DMS79 treated with DMSO at 0.1 percent for 48 hours (cell line): ENCODE measurements around the gene DHRS1.
"Not testable (repeated sequence)": the region's sequence is repeated elsewhere in the genome, so short reads cannot be mapped to it uniquely, and the experiment has no call there.

Source experiments
- DNase-seq: peaks from one replicate; lab custom pipeline; 2025; lab: John Stamatoyannopoulos, UW

DHRS1 gene

DNA sequence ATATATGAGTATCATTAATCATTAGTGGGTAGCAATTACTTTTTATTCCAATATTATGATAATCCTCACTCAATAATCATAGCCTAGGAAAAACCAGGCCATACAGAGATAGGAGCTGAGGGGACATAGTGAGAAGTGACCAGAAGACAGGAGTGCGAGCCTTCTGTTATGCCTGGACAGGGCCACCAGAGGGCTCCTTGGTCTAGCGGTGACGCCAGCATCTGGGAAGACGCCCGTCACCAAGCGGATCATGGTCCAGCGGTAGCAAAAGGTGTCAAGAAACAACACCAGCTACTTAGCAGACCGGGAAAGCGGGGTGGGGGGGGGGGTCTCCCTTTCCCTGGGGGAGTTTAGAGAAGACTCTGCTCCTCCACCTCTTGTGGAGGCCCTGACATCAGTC, 28.3 kb upstream of the DHRS1 start:
- DNase-seq = not testable (repeated sequence)

DNA sequence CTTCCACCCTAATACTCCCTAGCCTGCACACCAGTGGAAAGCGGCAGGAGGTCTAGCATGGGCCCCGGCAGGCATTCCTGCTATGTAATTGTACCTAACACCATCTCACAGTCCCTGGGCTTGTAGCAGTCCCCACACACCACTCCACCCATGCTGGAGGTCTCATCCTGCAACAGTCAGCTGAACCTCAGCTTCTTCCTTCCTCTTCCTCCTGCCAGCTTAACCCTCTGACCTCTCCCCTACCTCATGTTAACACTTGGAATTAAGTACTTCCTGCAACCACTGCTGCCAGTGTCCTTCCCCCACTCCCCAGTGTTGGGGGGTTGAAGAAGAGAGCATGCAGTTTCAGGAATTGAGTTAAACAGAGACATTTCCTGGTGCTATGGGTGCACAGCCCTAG, 27.7 kb upstream of the DHRS1 start:
- no peak for DNase-seq

DNA sequence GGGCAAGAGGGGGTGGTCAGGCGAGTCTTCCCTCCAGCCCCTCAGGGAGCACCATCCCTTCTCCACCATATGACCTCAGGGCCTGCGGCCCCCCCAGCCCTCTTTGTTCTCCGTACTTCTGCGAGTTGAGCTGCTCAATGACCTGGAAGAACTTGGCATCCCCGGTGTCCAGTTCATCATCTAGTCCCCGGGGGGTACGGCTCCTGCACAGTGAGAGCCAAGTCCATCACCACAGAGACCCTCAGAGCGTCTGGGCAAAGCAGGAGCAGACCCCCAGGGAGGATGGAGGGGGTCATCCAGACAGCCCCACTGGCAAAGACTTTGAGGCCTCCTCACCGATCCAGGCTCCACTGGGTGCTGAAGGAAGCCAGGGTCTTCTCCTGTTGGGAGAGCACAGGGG, 26.4 kb upstream of the DHRS1 start:
- no peak for DNase-seq

DNA sequence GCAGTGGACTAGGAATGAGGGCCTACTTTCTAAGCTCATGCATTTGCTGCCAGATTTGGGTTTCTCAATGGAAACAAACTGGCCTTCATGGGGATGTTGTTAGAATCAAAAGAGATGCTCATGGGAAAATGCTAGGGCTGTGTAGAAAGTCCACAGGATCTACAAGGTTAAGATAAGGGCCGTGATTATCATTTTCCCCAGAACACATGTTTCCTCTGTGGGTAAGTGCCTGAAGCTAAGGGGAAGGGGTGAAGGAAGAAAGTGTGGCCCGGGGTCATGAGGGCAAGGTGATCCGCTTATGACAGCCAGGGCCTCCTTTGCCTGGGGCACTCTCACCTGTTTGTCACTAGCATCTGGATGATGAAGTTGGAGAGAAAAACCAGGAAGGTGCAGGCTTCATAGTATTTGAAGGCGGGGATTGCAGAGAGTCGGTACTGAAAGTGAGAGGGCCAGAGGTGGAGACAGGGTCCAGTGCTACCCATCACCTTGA, 25.5 kb upstream of the DHRS1 start:
- DNase-seq = no peak

DNA sequence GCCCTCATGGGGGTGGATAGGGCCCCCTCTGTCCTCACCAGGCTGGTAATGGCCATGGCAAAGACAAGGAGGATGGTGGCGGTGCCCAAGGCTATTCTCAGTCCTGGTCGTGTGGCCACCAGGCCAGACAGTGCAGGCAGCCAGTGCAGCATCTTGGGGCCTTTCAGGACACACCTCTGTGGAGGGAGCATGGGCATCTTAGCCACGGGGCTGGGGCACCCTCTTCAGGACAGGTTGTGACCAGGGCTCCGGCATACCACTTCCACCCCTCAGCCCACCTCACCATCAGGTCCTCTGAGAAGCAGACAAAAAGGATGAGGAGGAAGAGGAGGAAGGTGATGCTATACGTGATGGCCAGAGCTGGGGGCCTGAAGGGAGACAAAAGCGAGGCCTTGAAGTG, 24.4 kb upstream of the DHRS1 start:
- DNase-seq = no peak

DNA sequence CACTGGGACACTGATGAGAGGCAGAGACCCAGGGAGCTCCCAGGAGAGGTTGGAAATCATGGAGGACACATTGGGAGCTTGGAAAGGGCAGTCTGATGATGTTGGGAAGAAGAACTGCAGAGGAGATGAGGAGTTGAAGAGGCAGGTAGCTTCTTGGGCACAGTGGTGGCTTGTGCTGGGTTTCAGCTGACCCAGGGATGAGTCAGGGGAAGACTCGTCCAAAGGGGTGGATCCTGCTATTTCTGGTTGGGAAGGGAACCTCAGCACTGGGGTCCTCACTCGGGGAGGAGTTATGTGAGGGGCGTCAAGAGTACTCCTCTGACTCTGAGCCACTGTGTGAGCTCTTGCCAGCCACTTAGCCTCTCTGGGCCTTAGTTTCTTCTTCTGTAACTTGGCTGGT, 23.8 kb upstream of the DHRS1 start:
- DNase-seq = no peak

DNA sequence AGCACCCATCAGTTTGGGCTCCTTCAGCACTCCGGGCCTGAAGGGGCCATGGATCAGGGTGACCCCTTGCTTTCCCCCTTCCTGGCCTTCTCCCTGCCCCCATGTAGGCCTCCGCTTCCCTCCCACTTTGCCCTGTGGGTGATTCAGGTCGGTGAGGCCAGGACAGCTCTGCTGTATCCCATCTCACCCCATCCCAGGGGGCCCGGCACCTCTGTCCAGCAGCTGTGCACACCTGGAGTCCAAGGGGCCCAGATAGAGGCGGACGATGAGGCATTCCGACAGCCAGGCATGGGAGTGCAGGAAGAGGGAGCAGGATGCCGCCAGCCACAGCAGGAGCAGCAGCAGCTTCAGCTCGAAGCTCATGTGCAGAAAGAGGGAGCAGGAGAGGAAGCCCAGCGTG, 23.1 kb upstream of the DHRS1 start:
- no peak for DNase-seq

DNA sequence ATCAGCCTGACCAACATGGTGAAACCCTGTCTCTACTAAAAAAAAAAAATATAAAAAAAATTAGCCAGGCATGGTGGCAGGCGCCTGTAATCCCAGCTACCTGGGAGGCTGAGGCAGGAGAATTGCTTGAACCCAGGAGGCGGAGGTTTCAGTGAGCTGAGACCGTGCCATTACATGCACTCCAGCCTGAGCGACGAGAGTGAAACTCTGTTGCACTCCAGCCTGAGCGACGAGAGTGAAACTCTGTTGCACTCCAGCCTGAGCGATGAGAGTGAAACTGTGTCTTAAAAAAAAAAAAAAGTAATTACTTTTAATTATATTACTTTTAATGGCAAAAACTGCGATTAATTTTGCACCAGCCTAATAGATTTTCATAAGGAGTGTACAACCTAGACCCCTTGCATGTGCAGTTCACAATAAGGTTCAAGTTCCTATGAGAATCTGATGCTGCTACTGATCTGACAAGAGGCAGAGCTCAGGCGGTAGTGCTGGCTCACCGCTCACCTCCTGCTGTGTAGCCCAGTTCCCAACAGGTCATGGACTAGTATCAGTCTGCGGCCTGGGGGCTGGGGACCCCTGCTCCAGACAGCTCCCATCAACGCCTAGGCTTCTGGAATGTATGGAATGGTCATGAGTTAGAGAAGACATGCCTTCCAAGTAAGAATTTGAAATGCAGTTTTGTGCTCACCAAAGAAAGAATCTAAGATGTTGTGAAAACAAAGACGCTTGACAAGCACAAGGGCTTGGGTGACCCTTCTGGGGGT, 21.8 kb upstream of the DHRS1 start:
- DNase-seq = no peak

DNA sequence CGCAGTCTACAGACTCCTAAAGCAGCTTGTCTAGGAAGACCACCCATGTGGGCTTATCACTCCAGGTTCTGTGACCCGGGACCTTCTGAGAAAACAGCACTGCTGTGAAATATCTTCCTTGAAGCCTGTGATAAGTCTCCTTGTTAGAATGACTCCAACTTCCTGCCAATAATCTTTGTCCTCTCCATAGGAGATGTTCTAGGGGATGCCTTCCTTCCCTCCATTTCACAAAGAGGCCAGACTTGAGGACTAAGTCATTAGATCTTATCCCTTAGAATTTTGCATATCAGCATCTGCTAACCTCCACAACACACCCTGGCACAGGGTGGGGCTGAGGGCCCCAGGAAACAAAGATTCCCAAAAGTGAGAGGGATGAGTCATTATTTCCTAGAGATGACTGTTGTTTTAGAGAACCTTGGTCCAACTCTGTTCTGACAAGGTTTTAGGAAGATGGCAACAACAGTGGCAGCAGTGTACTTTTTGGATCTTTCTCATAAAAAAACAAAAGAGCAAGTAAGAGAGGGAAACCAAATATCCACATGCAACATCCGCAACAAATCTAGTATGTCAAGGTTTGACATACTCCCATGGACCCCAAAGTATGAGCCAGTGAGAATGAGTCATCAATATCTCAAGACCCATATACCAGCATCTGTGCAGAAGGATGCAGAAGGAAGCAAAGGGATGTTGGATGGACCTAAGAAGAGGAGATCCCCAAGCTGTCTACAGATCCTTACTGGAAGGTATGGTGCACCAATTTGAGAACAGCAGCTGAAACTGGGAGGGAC, 17.8 kb upstream of the DHRS1 start:
- DNase-seq = no peak

DNA sequence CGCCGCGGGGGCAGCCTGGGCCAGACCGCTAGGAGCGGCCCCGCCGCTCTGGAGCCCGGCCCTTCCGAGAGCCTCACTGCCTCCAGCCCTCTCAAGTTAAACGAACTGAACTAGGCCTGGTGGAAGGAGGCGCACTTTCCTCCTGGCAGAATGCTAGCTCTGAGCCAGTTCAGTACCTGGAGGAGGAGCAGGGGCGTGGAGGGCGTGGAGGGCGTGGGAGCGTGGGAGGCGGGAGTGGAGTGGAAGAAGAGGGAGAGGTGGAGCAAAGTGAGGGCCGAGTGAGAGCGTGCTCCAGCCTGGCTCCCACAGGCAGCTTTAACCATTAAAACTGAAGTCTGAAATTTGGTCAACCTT, 17.0 kb upstream of the DHRS1 start:
- no peak for DNase-seq

DNA sequence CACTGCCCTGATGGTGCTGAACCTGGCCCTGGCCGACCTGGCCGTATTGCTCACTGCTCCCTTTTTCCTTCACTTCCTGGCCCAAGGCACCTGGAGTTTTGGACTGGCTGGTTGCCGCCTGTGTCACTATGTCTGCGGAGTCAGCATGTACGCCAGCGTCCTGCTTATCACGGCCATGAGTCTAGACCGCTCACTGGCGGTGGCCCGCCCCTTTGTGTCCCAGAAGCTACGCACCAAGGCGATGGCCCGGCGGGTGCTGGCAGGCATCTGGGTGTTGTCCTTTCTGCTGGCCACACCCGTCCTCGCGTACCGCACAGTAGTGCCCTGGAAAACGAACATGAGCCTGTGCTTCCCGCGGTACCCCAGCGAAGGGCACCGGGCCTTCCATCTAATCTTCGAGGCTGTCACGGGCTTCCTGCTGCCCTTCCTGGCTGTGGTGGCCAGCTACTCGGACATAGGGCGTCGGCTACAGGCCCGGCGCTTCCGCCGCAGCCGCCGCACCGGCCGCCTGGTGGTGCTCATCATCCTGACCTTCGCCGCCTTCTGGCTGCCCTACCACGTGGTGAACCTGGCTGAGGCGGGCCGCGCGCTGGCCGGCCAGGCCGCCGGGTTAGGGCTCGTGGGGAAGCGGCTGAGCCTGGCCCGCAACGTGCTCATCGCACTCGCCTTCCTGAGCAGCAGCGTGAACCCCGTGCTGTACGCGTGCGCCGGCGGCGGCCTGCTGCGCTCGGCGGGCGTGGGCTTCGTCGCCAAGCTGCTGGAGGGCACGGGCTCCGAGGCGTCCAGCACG, 16.4 kb upstream of the DHRS1 start:
- DNase-seq = no peak

DNA sequence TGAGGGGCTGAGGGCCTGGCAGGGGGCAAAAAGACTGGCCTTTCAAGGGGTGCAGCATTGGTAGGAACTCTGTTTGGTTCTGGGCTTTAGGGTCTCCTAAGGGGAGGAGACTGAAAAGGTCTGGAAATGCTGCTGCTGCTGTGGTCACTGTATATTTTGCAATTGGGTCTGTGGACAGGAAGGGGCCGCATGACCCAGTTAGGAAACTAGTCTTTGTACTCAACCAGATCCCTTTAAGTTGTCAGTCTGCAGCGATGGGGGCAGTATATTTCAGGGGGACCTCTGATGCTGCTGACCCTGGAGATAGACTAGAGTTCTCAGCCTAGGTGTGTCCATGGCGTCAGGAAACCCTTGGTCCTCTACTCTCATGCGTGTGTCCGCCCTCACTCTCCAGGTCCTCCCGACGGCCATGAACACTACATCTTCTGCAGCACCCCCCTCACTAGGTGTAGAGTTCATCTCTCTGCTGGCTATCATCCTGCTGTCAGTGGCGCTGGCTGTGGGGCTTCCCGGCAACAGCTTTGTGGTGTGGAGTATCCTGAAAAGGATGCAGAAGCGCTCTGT, 15.7 kb upstream of the DHRS1 start:
- no peak for DNase-seq

DNA sequence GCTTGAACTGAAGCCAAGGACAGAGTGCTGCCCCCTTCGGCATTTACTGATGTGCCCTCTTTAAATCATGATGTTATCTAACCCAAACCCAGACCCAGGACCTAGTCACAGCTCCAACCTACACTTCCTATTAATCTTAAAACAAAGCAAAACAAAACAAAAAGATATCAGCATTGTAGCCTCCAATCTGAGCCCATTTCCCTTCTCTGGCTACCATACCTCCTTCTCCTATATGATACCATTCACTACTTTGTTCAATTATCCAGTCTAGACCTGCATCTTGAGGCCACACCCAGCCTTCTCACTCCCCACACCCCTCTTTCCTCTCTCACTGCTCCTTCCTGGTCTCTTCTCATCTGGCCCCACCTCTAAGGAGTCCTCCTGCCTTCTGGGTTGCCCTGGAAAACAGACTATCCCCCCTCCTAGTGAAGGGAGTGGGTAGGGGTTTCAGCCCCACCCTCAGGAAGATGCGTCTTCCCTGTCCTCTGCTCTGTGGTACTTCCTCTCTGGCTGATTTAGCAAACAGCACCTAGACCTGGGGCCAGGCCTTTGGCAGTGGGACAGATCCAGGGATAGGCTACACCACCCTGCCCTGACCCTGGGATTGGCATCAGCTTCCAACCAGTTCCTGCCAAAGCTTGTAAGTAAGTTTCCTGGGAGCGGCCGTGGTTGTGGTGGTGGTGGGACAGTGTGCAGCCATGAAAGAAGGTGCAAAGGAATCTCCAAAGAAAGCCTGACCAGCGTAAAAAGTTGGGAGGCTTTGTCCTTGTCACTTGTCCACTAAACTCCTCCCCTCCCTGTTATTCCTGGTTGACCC, 15.0 kb upstream of the DHRS1 start:
- no peak for DNase-seq

DNA sequence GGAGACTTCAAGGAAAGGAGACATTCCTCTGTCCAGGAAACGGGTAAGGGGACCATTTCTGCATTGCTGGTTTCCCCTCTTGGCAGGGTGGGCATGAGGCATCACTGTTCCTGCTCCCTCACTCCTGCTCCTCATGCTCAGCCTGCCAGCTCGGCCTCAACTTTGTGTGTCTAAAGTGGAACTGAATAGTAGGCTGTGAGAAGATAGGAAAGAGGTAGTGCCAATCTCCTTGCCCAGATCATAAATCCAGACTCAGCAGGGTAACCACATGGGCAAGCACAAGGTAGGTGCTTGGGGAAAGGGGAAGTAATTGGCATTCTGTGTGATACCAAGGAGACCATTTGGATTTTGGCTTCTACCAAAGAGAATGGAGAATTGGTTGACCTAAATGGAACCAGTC, 14.3 kb upstream of the DHRS1 start:
- no peak for DNase-seq

DNA sequence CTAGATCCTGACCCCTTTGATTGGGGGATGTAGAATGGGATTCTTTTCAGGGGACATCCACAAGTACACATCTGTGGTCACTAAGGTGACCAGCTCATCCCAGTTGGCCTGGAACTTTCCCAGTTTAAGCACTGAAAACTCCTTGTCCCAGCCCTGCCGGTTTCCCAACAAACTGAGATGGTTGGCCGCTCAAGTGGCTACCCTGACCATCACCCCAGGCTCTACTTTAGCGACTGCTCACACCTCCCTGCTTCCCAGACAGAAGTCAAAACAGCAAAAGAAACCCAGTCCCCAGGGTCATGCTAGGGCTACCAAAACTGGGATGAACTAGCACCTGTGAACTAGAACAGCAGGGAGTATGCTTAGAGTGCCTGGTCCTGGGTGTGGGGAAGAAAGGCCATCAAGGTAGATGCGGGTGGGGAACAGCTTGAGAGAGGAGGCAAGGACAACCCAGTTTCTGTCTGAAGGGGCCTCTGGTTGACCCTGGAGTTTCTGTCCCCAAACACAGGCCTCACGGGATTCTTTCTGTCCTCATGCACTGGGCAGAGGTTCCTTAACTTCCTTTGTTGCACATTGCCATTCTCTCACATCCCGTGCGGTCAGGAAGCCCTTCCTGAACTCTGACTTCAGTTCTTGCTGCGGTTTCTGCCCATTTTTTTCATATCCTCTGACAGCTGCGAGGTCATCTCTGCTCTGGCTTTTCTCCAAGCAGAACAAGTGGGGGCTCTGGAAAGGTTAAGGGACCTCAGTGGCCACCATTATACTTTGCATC, 13.3 kb upstream of the DHRS1 start:
- no peak for DNase-seq

DNA sequence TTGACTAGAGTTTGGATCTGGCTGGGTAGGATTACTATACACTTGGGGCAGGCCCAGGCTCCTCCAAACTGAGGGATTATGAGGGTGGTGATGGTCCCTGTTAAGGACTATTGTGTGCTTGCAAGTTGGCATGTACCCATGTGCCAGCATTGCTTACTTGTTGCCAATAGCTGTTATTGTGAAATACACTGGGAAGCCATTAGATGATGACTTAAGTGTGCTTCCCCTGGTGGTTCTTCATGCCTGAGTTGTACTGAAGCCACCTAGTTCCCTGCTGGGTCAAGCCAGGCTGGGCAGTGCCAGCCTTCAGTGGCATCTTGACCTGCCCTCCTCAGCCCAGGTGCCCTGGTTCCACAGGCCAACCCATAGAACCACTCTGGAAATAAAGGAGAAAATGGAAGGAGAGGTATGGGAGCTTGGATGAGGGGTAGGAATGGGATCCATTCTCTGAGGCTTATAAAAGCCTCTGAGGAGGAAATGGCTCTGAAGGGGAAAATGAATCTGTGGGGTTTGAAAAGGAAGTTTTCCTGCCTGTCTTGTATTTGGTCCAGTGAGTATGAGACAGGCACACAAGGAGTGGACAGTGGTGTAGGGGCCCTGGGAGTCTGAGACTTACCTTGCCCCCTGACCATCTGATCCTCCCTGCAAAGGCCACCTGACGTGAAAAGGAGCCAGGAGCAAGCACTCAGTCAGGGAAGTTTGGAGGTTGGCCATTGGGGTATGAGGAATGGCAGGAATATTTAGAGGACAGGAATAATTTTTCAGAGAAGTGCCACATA, 12.4 kb upstream of the DHRS1 start:
- peak; percentile 40 for DNase-seq

DNA sequence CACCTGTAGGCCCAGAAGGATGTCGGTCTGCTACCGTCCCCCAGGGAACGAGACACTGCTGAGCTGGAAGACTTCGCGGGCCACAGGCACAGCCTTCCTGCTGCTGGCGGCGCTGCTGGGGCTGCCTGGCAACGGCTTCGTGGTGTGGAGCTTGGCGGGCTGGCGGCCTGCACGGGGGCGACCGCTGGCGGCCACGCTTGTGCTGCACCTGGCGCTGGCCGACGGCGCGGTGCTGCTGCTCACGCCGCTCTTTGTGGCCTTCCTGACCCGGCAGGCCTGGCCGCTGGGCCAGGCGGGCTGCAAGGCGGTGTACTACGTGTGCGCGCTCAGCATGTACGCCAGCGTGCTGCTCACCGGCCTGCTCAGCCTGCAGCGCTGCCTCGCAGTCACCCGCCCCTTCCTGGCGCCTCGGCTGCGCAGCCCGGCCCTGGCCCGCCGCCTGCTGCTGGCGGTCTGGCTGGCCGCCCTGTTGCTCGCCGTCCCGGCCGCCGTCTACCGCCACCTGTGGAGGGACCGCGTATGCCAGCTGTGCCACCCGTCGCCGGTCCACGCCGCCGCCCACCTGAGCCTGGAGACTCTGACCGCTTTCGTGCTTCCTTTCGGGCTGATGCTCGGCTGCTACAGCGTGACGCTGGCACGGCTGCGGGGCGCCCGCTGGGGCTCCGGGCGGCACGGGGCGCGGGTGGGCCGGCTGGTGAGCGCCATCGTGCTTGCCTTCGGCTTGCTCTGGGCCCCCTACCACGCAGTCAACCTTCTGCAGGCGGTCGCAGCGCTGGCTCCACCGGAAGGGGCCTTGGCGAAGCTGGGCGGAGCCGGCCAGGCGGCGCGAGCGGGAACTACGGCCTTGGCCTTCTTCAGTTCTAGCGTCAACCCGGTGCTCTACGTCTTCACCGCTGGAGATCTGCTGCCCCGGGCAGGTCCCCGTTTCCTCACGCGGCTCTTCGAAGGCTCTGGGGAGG, 11.3 kb upstream of the DHRS1 start, which contains the start of gene LTB4R:
TSS of gene LTB4R (plus strand) at position 857 of the 959 bp plus-strand sequence. CDS start 4,150 bp downstream, outside the sequence.
- peak; percentile 72 for DNase-seq

DNA sequence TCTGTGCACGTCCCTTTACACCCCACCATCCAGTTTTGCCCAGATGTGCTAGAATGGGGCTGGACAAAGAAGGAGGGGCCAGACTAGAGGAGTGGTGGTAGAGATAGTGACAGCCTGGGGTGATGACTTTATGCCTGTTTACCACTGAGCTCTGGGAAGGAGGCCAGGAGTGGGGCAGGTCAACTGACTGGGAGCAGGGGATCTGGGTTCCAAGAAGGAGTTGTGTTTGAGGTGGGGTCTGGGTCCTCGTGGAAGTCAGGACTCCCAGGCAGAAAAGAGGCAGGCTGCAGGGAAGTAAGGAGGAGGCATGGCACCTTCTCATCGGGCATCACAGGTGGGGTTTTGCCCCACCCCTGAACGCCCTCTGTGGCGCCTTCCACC, 10.7 kb upstream of the DHRS1 start:
- peak; percentile 41 for DNase-seq
